Astrocyte (in vitro differentiated cells and primary cell): ENCODE data around the gene SATB2. TPM values are rescaled to one million over a fixed set of nuclear protein-coding genes. Genes with fewer than 3 reads are reported as not detected.

Experiments
- DNase-seq: peaks from one replicate; pipeline ENCODE4 v3.0.0-alpha.2; 2010; ENCODE audit warnings: low read depth
- FAIRE-seq: peaks from 2 replicates; lab custom pipeline; 2011; peaks lifted over from hg19 to GRCh38; lab: Jason Lieb, UNC
- H2AFZ ChIP-seq: 2 replicates; pipeline ENCODE4 v1.6.0; 2012; ENCODE audit warnings: low read depth, low read length, inconsistent platforms
- H3K27ac ChIP-seq: 2 replicates; pipeline ENCODE4 v1.5.1; 2011; ENCODE audit warnings: low read depth, low read length, inconsistent platforms
- H3K27me3 ChIP-seq: 2 replicates; pipeline ENCODE4 v1.6.0; 2011; ENCODE audit warnings: low read length, inconsistent platforms; ENCODE audit not compliant: insufficient read depth
- H3K36me3 ChIP-seq: 2 replicates; pipeline ENCODE4 v1.5.1; 2011; ENCODE audit warnings: low read length, inconsistent platforms; ENCODE audit not compliant: insufficient read depth
- H3K4me1 ChIP-seq: 2 replicates; pipeline ENCODE4 v1.5.1; 2011; ENCODE audit warnings: low read length, inconsistent platforms; ENCODE audit not compliant: insufficient read depth
- H3K4me2 ChIP-seq: 2 replicates; pipeline ENCODE4 v1.6.0; 2012; ENCODE audit warnings: low read length, inconsistent platforms
- H3K4me3 ChIP-seq: 2 replicates; pipeline ENCODE4 v1.5.1; 2011; ENCODE audit warnings: low read depth, mild to moderate bottlenecking, low read length, inconsistent platforms; ENCODE audit not compliant: insufficient read depth
- H3K79me2 ChIP-seq: 2 replicates; pipeline ENCODE4 v1.6.0; 2012; ENCODE audit warnings: mild to moderate bottlenecking, low read length, inconsistent platforms; ENCODE audit not compliant: insufficient read depth
- H3K9ac ChIP-seq: 2 replicates; pipeline ENCODE4 v1.6.0; 2012; ENCODE audit warnings: mild to moderate bottlenecking, low read length, inconsistent platforms
- H3K9me3 ChIP-seq: 2 replicates; pipeline ENCODE4 v1.5.1; 2012; ENCODE audit warnings: low read depth, mild to moderate bottlenecking, low read length, inconsistent platforms; ENCODE audit not compliant: insufficient read depth
- H4K20me1 ChIP-seq: 2 replicates; pipeline ENCODE4 v1.6.0; 2012; ENCODE audit warnings: low read length, inconsistent platforms; ENCODE audit not compliant: insufficient read depth
- H3K27ac Mint-ChIP-seq: one replicate; pipeline ENCODE4 v1.8.0; 2021; ENCODE audit warnings: mild to moderate bottlenecking, mixed read lengths; ENCODE audit not compliant: unreplicated experiment
- H3K27me3 Mint-ChIP-seq: one replicate; pipeline ENCODE4 v1.8.0; 2021; ENCODE audit warnings: low read depth, mixed read lengths; ENCODE audit not compliant: unreplicated experiment
- H3K36me3 Mint-ChIP-seq: one replicate; pipeline ENCODE4 v1.8.0; 2021; ENCODE audit warnings: low read depth, mixed read lengths; ENCODE audit not compliant: unreplicated experiment
- H3K4me1 Mint-ChIP-seq: one replicate; pipeline ENCODE4 v1.8.0; 2021; ENCODE audit warnings: low read depth, mixed read lengths; ENCODE audit not compliant: unreplicated experiment
- H3K4me3 Mint-ChIP-seq: one replicate; pipeline ENCODE4 v1.8.0; 2021; ENCODE audit warnings: mild to moderate bottlenecking, moderate library complexity, mixed read lengths; ENCODE audit not compliant: unreplicated experiment
- H3K9me3 Mint-ChIP-seq: one replicate; pipeline ENCODE4 v1.8.0; 2021; ENCODE audit warnings: mild to moderate bottlenecking, mixed read lengths; ENCODE audit not compliant: unreplicated experiment
- CTCF ChIP-seq: IDR thresholded peaks from 2 replicates; pipeline ENCODE4 v1.5.1; 2011; ENCODE audit warnings: low read depth, mild to moderate bottlenecking, inconsistent platforms, low read length, moderate library complexity; ENCODE audit not compliant: insufficient read depth
- EZH2 ChIP-seq: IDR thresholded peaks from 2 replicates; pipeline ENCODE4 v1.6.1; 2012; ENCODE audit warnings: mild to moderate bottlenecking, low read length, inconsistent platforms; ENCODE audit not compliant: insufficient read depth
- total RNA-seq: library from RNA; stranded (reverse); gene quantifications from 2 replicates; pipeline ENCODE4 v1.2.1, GENCODE V29; 2021

Gene SATB2
- total RNA-seq, 1 donor from 2014 or later = 12.3 TPM

GRCh38 chr2:199348871-199349270 is 108.9 kb downstream of the SATB2 start:
- H3K36me3 ChIP-seq = peaks cover 6% of the 10 kb centered on the region
- Mint-ChIP-seq H3K27ac (no peak overlapping the region), H3K27me3 (no peaks in the 10 kb centered on the region), H3K4me1 (no peaks in the 10 kb centered on the region), H3K9me3 (peaks cover 3% of the 10 kb centered on the region), H3K4me3 (no peak overlapping the region), H3K36me3 (peaks cover 2% of the 10 kb centered on the region)
- H3K79me2 ChIP-seq = no peaks in the 10 kb centered on the region
- no peak overlapping the region for H3K9ac ChIP-seq
- H3K4me2 ChIP-seq = no peak overlapping the region
- FAIRE-seq = no peak
- no peak overlapping the region for H3K4me3 ChIP-seq
- H4K20me1 ChIP-seq = no peaks in the 10 kb centered on the region
- H3K27me3 ChIP-seq = no peaks in the 10 kb centered on the region
- no peak overlapping the region for H3K27ac ChIP-seq
- no peaks in the 10 kb centered on the region for H3K4me1 ChIP-seq
- DNase-seq = no peak
- H2AFZ ChIP-seq = no peak overlapping the region
- TF ChIP-seq CTCF (no peak), EZH2 (no peak)
- no peaks in the 10 kb centered on the region for H3K9me3 ChIP-seq

- DNase-seq (no peak), FAIRE-seq (no peak)
- Histone ChIP-seq H3K36me3 (peaks cover 6% of the 10 kb centered on the region), H2AFZ (no peak overlapping the region), H3K79me2 (no peaks in the 10 kb centered on the region), H3K9me3 (no peaks in the 10 kb centered on the region), H3K4me3 (no peak overlapping the region), H3K27ac (no peak overlapping the region), H3K4me1 (no peaks in the 10 kb centered on the region), H3K27me3 (no peaks in the 10 kb centered on the region), H4K20me1 (no peaks in the 10 kb centered on the region), H3K9ac (no peak overlapping the region), H3K4me2 (no peak overlapping the region)
- Mint-ChIP-seq H3K36me3 (peaks cover 2% of the 10 kb centered on the region), H3K27me3 (no peaks in the 10 kb centered on the region), H3K4me1 (no peaks in the 10 kb centered on the region), H3K27ac (no peak overlapping the region), H3K9me3 (peaks cover 3% of the 10 kb centered on the region), H3K4me3 (no peak overlapping the region)
- TF ChIP-seq CTCF = no peak
- TF ChIP-seq EZH2 = no peak
Measured at GRCh38 chr2:199344012-199344411, 113.7 kb downstream of the SATB2 start.

GRCh38 chr2:199342334-199342733 is 115.4 kb downstream of the SATB2 start:
- H3K4me1 ChIP-seq = no peaks in the 10 kb centered on the region
- no peak overlapping the region for H3K4me2 ChIP-seq
- no peak for FAIRE-seq
- H2AFZ ChIP-seq = no peak overlapping the region
- no peak overlapping the region for H3K27ac Mint-ChIP-seq
- no peaks in the 10 kb centered on the region for H4K20me1 ChIP-seq
- H3K27me3 Mint-ChIP-seq = no peaks in the 10 kb centered on the region
- no peaks in the 10 kb centered on the region for H3K4me1 Mint-ChIP-seq
- no peaks in the 10 kb centered on the region for H3K27me3 ChIP-seq
- no peaks in the 10 kb centered on the region for H3K36me3 Mint-ChIP-seq
- H3K36me3 ChIP-seq = no peaks in the 10 kb centered on the region
- H3K4me3 ChIP-seq = no peak overlapping the region
- H3K4me3 Mint-ChIP-seq = no peak overlapping the region
- TF ChIP-seq CTCF (no peak), EZH2 (no peak)
- DNase-seq = no peak
- no peaks in the 10 kb centered on the region for H3K9me3 ChIP-seq
- H3K79me2 ChIP-seq = no peaks in the 10 kb centered on the region
- no peak overlapping the region for H3K27ac ChIP-seq
- peaks cover 3% of the 10 kb centered on the region for H3K9me3 Mint-ChIP-seq
- H3K9ac ChIP-seq = no peak overlapping the region
